AG04449 (cell line): ENCODE results near the gene LARP1B.

Experiments used
- CTCF ChIA-PET: fragments of 350-600 bp; formaldehyde crosslinking; extraction: SDS; loops from one replicate; lab custom pipeline; 2021; ENCODE audit warnings: antibody characterized with exemption; lab: Yijun Ruan, JAX
- POLR2A ChIA-PET: fragments of 400-600, 350-600 bp; formaldehyde crosslinking; extraction: SDS; loops from one replicate; lab custom pipeline; 2020; ENCODE audit warnings: antibody characterized with exemption, inconsistent platforms; lab: Yijun Ruan, JAX
- DNase-seq: peaks from one replicate; pipeline ENCODE4 v3.0.0-alpha.2; 2010; ENCODE audit warnings: low read depth, low spot score
- H3K4me3 ChIP-seq: 2 replicates; pipeline ENCODE4 v1.5.1; 2011; ENCODE audit warnings: low read depth, mild to moderate bottlenecking, control low read depth, low read length
- CTCF ChIP-seq: IDR thresholded peaks from one replicate; pipeline ENCODE4 v1.5.1; 2011; ENCODE audit warnings: mild to moderate bottlenecking, moderate library complexity, low read length, control low read depth, inconsistent platforms; ENCODE audit not compliant: insufficient read depth; ENCODE audit errors: missing control alignments

Gene LARP1B

GRCh38 chr4:128161138-128161537 lies 100.0 kb downstream of the LARP1B start:
- no peak overlapping the region for H3K4me3 ChIP-seq
- TF ChIP-seq CTCF: no peak
- ChIA-PET CTCF (interaction anchor here (0.7 kb wide), 1 partner anchor 9 kb away, joined by 3 read pairs; no protein-coding TSS in a partner anchor), POLR2A (no interaction called here)
- no peak for DNase-seq

GRCh38 chr4:128162434-128162833 lies 101.3 kb downstream of the LARP1B start:
- no peak for DNase-seq
- ChIA-PET POLR2A (no interaction called here), CTCF (no interaction called here)
- TF ChIP-seq CTCF: no peak
- no peak overlapping the region for H3K4me3 ChIP-seq

GRCh38 chr4:128163177-128164117 lies 102.3 kb downstream of the LARP1B start:
- no peak overlapping the region for H3K4me3 ChIP-seq
- POLR2A ChIA-PET: no interaction called here
- CTCF ChIA-PET: no interaction called here
- no peak for TF ChIP-seq CTCF
- no peak for DNase-seq

- ChIA-PET POLR2A (no interaction called here), CTCF (no interaction called here)
- TF ChIP-seq CTCF: no peak
- no peak for DNase-seq
- no peak overlapping the region for H3K4me3 ChIP-seq
Measured at GRCh38 chr4:128166982-128167381, 105.9 kb downstream of the LARP1B start.

- TF ChIP-seq CTCF: no peak
- H3K4me3 ChIP-seq: no peak overlapping the region
- DNase-seq: no peak
- ChIA-PET CTCF (no interaction called here), POLR2A (no interaction called here)
Measured at GRCh38 chr4:128168701-128169100, 107.6 kb downstream of the LARP1B start.

GRCh38 chr4:128169245-128169644 lies 108.1 kb downstream of the LARP1B start:
- no peak for TF ChIP-seq CTCF
- ChIA-PET POLR2A (no interaction called here), CTCF (no interaction called here)
- no peak overlapping the region for H3K4me3 ChIP-seq
- DNase-seq: no peak
